ENCODE results near the gene RFT1.

GRCh38 chr3:53114412-53115074 lies 15.7 kb downstream of the RFT1 start:
- TF ChIP-seq POLR2A (IDR thresholded peaks at IDR 0.05) = no peak
- TF ChIP-seq, protein P1, sequence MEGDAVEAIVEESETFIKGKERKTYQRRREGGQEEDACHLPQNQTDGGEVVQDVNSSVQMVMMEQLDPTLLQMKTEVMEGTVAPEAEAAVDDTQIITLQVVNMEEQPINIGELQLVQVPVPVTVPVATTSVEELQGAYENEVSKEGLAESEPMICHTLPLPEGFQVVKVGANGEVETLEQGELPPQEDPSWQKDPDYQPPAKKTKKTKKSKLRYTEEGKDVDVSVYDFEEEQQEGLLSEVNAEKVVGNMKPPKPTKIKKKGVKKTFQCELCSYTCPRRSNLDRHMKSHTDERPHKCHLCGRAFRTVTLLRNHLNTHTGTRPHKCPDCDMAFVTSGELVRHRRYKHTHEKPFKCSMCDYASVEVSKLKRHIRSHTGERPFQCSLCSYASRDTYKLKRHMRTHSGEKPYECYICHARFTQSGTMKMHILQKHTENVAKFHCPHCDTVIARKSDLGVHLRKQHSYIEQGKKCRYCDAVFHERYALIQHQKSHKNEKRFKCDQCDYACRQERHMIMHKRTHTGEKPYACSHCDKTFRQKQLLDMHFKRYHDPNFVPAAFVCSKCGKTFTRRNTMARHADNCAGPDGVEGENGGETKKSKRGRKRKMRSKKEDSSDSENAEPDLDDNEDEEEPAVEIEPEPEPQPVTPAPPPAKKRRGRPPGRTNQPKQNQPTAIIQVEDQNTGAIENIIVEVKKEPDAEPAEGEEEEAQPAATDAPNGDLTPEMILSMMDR (IDR thresholded peaks at IDR 0.05) = no peak
- no peak for TF ChIP-seq EP300 (IDR thresholded peaks at IDR 0.05)
